ENCODE measurements around the gene TTLL11.

- TF ChIP-seq POLR2A (IDR thresholded peaks at IDR 0.05) = no peak
- no peak for TF ChIP-seq CTCF (IDR thresholded peaks at IDR 0.05)
- TF ChIP-seq POLR2AphosphoS5 (IDR thresholded peaks at IDR 0.05) = no peak
- no peak for TF ChIP-seq EP300 (IDR thresholded peaks at IDR 0.05; ENCODE audit: low read depth)
Measured at GRCh38 chr9:121984726-121985402, 108.2 kb downstream of the TTLL11 start.

Data from transverse colon (tissue), 4 donors.